H1 (cell line): ENCODE data around the gene GTF2H3. TPM values are rescaled to one million over a fixed set of nuclear protein-coding genes. Genes with fewer than 3 reads are reported as not detected.

Experiments
- CTCF ChIA-PET: fragments of 300-600 bp; sonication (Branson Sonifier 250); formaldehyde crosslinking; loops from one replicate; lab custom pipeline; 2021; ENCODE audit not compliant: partially characterized antibody; lab: Charles Lee
- POLR2A ChIA-PET: fragments of 300-600 bp; sonication (Branson Sonifier 250); formaldehyde crosslinking; loops from one replicate; lab custom pipeline; 2021; ENCODE audit warnings: inconsistent platforms; ENCODE audit not compliant: partially characterized antibody; lab: Charles Lee
- DNase-seq, 2 experiments: peaks; one replicate each; pipeline versions ENCODE4 v3.0.0 to v3.0.0-alpha.2; 2010 to 2022; ENCODE audit warnings: low spot score in 2 of 2, low read depth in 1 of 2, mixed read lengths in 1 of 2
- FAIRE-seq: peaks from 2 replicates; lab custom pipeline; 2011; peaks lifted over from hg19 to GRCh38; lab: Jason Lieb, UNC
- H2AFZ ChIP-seq: 2 replicates; pipeline ENCODE4 v1.8.1; 2012; ENCODE audit warnings: low read length, inconsistent platforms
- H2AK5ac ChIP-seq: 2 replicates; pipeline ENCODE4 v1.6.1; 2013; ENCODE audit warnings: low read depth, low read length
- H2BK120ac ChIP-seq: replicated peaks from 2 replicates; pipeline ENCODE3; 2013; ENCODE audit warnings: low read depth, low read length, inconsistent platforms
- H2BK12ac ChIP-seq: 2 replicates; pipeline ENCODE4 v1.6.1; 2013; ENCODE audit warnings: low read depth, low read length
- H2BK15ac ChIP-seq: 2 replicates; pipeline ENCODE4 v1.6.1; 2013; ENCODE audit warnings: low read length
- H2BK20ac ChIP-seq: 2 replicates; pipeline ENCODE4 v1.6.1; 2013; ENCODE audit warnings: low read length
- H2BK5ac ChIP-seq: 2 replicates; pipeline ENCODE4 v1.6.1; 2013; ENCODE audit warnings: low read depth, low read length
- H3K14ac ChIP-seq: 2 replicates; pipeline ENCODE4 v1.6.1; 2013; ENCODE audit warnings: inconsistent platforms; ENCODE audit not compliant: insufficient read length
- H3K18ac ChIP-seq: 2 replicates; pipeline ENCODE4 v1.6.1; 2013; ENCODE audit warnings: low read length; ENCODE audit errors: extremely low read depth
- H3K23ac ChIP-seq: 2 replicates; pipeline ENCODE4 v1.6.1; 2013; ENCODE audit warnings: inconsistent platforms; ENCODE audit not compliant: insufficient read length
- H3K23me2 ChIP-seq: 2 replicates; pipeline ENCODE4 v1.6.1; 2013; ENCODE audit warnings: low read depth, low read length
- H3K27ac ChIP-seq: 2 replicates; pipeline ENCODE4 v1.6.1; 2011; ENCODE audit warnings: low read depth, low read length, inconsistent platforms
- H3K27me3 ChIP-seq, 4 experiments: replicated peaks in 1 of 4; 1 replicate in 1 of 4; 2 replicates in 3 of 4; pipeline versions ENCODE4 v1.6.1 to v1.8.1; 2011 to 2013; ENCODE audit warnings: low read length in 3 of 4, mild to moderate bottlenecking in 3 of 4, inconsistent platforms in 2 of 4, mixed read lengths in 2 of 4, moderate library complexity in 1 of 4; ENCODE audit not compliant: control insufficient read depth in 3 of 4, insufficient read depth in 3 of 4; ENCODE audit errors: extremely low read depth in 1 of 4
- H3K36me3 ChIP-seq, 4 experiments: 2 replicates each; pipeline versions ENCODE4 v1.6.1 to v1.8.1; 2011 to 2013; ENCODE audit warnings: mild to moderate bottlenecking in 4 of 4, low read length in 3 of 4, moderate library complexity in 2 of 4, control low read depth in 1 of 4, inconsistent platforms in 1 of 4; ENCODE audit not compliant: insufficient read depth in 4 of 4, control insufficient read depth in 2 of 4
- H3K4ac ChIP-seq: replicated peaks from 2 replicates; pipeline ENCODE3; 2013; ENCODE audit warnings: low read length, low read depth, mixed read lengths, inconsistent platforms; ENCODE audit not compliant: insufficient read length
- H3K4me1 ChIP-seq, 4 experiments: replicated peaks in 1 of 4; 1 replicate in 1 of 4; 2 replicates in 3 of 4; pipeline versions ENCODE4 v1.6.1 to v1.8.1; 2011 to 2013; ENCODE audit warnings: low read length in 3 of 4, inconsistent platforms in 2 of 4, mixed read lengths in 1 of 4; ENCODE audit not compliant: insufficient read depth in 4 of 4, control insufficient read depth in 3 of 4
- H3K4me2 ChIP-seq, 2 experiments: 2 replicates each; pipeline versions ENCODE4 v1.6.1 to v1.8.1; 2011 to 2013; ENCODE audit warnings: low read depth in 2 of 2, low read length in 2 of 2, control low read depth in 1 of 2, inconsistent platforms in 1 of 2, mild to moderate bottlenecking in 1 of 2; ENCODE audit not compliant: insufficient read depth in 1 of 2
- H3K4me3 ChIP-seq, 4 experiments: fragments of 200-600, 300-600 bp in 1 of 4; sonication (generic), shearing (Covaris generic), sonication (Bioruptor Twin) in 1 of 4; 2 replicates each; pipeline versions ENCODE4 v1.5.1 to v1.8.1; 2011 to 2016; ENCODE audit warnings: low read length in 4 of 4, low read depth in 3 of 4, control low read depth in 2 of 4, inconsistent platforms in 2 of 4, mild to moderate bottlenecking in 2 of 4, mixed read lengths in 1 of 4, moderate library complexity in 1 of 4; ENCODE audit not compliant: insufficient read depth in 2 of 4; ENCODE audit errors: extremely low read depth in 1 of 4
- H3K56ac ChIP-seq: replicated peaks from 2 replicates; pipeline ENCODE3; 2013; ENCODE audit warnings: low read depth, mild to moderate bottlenecking, mixed read lengths, low read length, inconsistent platforms; ENCODE audit not compliant: insufficient read length
- H3K79me1 ChIP-seq: 2 replicates; pipeline ENCODE4 v1.6.1; 2013; ENCODE audit warnings: low read depth, low read length, control low read depth
- H3K79me2 ChIP-seq, 2 experiments: 2 replicates each; pipeline versions ENCODE4 v1.6.1 to v1.8.1; 2012 to 2013; ENCODE audit warnings: low read length in 2 of 2, mild to moderate bottlenecking in 2 of 2, inconsistent platforms in 1 of 2; ENCODE audit not compliant: insufficient read depth in 2 of 2, control insufficient read depth in 1 of 2
- H3K9ac ChIP-seq, 4 experiments: replicated peaks in 1 of 4; 1 replicate in 1 of 4; 2 replicates in 3 of 4; pipeline versions ENCODE4 v1.6.1 to v1.8.1; 2011 to 2013; ENCODE audit warnings: low read depth in 3 of 4, low read length in 3 of 4, control low read depth in 2 of 4, mild to moderate bottlenecking in 2 of 4, moderate library complexity in 2 of 4, inconsistent platforms in 1 of 4; ENCODE audit errors: extremely low read depth in 1 of 4
- H3K9me3 ChIP-seq, 2 experiments: 2 replicates each; pipeline versions ENCODE4 v1.6.1 to v1.8.1; 2012 to 2013; ENCODE audit warnings: mild to moderate bottlenecking in 2 of 2, moderate library complexity in 2 of 2, control low read depth in 1 of 2, inconsistent platforms in 1 of 2, low read depth in 1 of 2, low read length in 1 of 2, mixed read lengths in 1 of 2; ENCODE audit not compliant: insufficient read depth in 2 of 2
- H4K20me1 ChIP-seq, 2 experiments: replicated peaks in 1 of 2; 2 replicates each; pipeline versions ENCODE3 to v1.8.1; 2011 to 2013; ENCODE audit warnings: inconsistent platforms in 2 of 2, low read length in 2 of 2, mild to moderate bottlenecking in 1 of 2; ENCODE audit not compliant: insufficient read depth in 2 of 2, control insufficient read depth in 1 of 2
- H4K5ac ChIP-seq: 2 replicates; pipeline ENCODE4 v1.6.1; 2013; ENCODE audit warnings: low read length, low read depth, mixed read lengths, inconsistent platforms; ENCODE audit not compliant: insufficient read length
- H4K8ac ChIP-seq: 2 replicates; pipeline ENCODE4 v1.8.0; 2013; ENCODE audit warnings: mild to moderate bottlenecking, moderate library complexity, low read length, inconsistent platforms; ENCODE audit not compliant: insufficient read depth; ENCODE audit errors: extremely low read depth
- H4K91ac ChIP-seq: replicated peaks from 2 replicates; pipeline ENCODE3; 2013; ENCODE audit warnings: low read length, mixed read lengths, inconsistent platforms; ENCODE audit not compliant: insufficient read length
- PHF8 ChIP-seq: fragments of 200-600 bp; sonication (generic); conservative IDR thresholded peaks from 2 replicates; pipeline ENCODE4 v1.7.1; 2012; ENCODE audit warnings: low read depth, mild to moderate bottlenecking, inconsistent platforms, low read length, moderate library complexity
- RBBP5 ChIP-seq: IDR thresholded peaks from 2 replicates; pipeline ENCODE4 v1.7.1; 2012; ENCODE audit warnings: low read depth, mild to moderate bottlenecking, inconsistent platforms, low read length, moderate library complexity, borderline replicate concordance
- SIN3A ChIP-seq, 2 experiments: IDR thresholded peaks in 1 of 2; conservative IDR thresholded peaks in 1 of 2; 2 replicates each; pipeline ENCODE4 v1.6.1; 2011 to 2012; ENCODE audit warnings: low read length in 2 of 2, improper control_type of control experiment in 1 of 2, low read depth in 1 of 2, mild to moderate bottlenecking in 1 of 2
- WGBS, 2 experiments: shearing (Covaris generic) in 1 of 2; methylation state at CpG; one replicate each; pipeline versions ENCODE4 v1.1.6 to v1.1.7; 2013 to 2015; ENCODE audit warnings: low lambda C conversion rate in 2 of 2, mixed read lengths in 2 of 2, inconsistent platforms in 1 of 2, low coverage in 1 of 2, missing lambda C conversion rate in 1 of 2; ENCODE audit not compliant: insufficient replicate concordance in 2 of 2, insufficient coverage in 1 of 2, insufficient read length in 1 of 2; ENCODE audit errors: extremely low coverage in 1 of 2, missing lambda C conversion rate in 1 of 2; 5-methylcytosine and 5-hydroxymethylcytosine counted together
- polyA plus RNA-seq, 7 experiments: library from polyadenylated mRNA; depleted of rRNA in 3 of 7; stranded (reverse) in 5 of 7; unstranded in 2 of 7; fragments of >200 nt in 5 of 7; fragments of 200-250 nt in 2 of 7; gene quantifications; 1 replicate in 5 of 7; 2 replicates in 1 of 7; 4 replicates in 1 of 7; pipeline versions ENCODE4 v1.2.1 to v1.2.3, GENCODE V29; 2011 to 2013; ENCODE audit warnings: missing spikeins in 2 of 7, mixed read lengths in 2 of 7
- total RNA-seq: library from RNA; stranded (reverse); fragmentation: NEBNext Ultra II Directional; extraction: Animal tissue kit (Norgen Biotek cat#: 25700); gene quantifications from 2 replicates; pipeline ENCODE4 v1.2.1, GENCODE V29; 2021
- TF ChIP-seq, protein P1 (sequence below), 3 experiments: IDR thresholded peaks; 1 replicate in 2 of 3; 2 replicates in 1 of 3; pipeline versions ENCODE4 v1.5.1 to v1.6.1; 2011; ENCODE audit warnings: low read length in 3 of 3, mild to moderate bottlenecking in 3 of 3, inconsistent platforms in 2 of 3, low read depth in 1 of 3, moderate library complexity in 1 of 3; ENCODE audit not compliant: insufficient read depth in 1 of 3; ENCODE audit errors: control extremely low read depth in 1 of 3

GTF2H3 gene
- total and polyA plus RNA-seq, 2 of the 8 experiments (the other 6 are each of a cell fraction or from before 2014, with no cell fraction given), result 21.0 to 32.1 TPM

GRCh38 chr12:123657211-123657610, 23.6 kb downstream of the GTF2H3 start:
- no peak overlapping the region for H3K14ac ChIP-seq
- no peak overlapping the region for H3K56ac ChIP-seq
- no peak overlapping the region for H3K18ac ChIP-seq
- H2AK5ac ChIP-seq, result no peak overlapping the region
- H2BK5ac ChIP-seq, result no peak overlapping the region
- H4K20me1 ChIP-seq, result no peaks in the 10 kb centered on the region
- no peaks in the 10 kb centered on the region for H3K79me2 ChIP-seq
- no peak overlapping the region for H3K4me3 ChIP-seq
- H2AFZ ChIP-seq, result no peak overlapping the region
- no peak overlapping the region for H3K23ac ChIP-seq
- 92% methylated on average over 9 of the region's 9 CpGs; no CpG with 5 or more reads in 1 of the 2 experiments for WGBS, 2 experiments
- H3K9ac ChIP-seq, result no peak overlapping the region
- no peak overlapping the region for H4K91ac ChIP-seq
- no peak overlapping the region for H2BK12ac ChIP-seq
- POLR2A ChIA-PET, result interaction anchor here (1.0 to 1.2 kb wide), 3 partner anchors 12 to 200 kb away, joined by 3 read pairs; partner anchors contain the start of gene SNRNP35
- no peaks in the 10 kb centered on the region for H3K27me3 ChIP-seq
- H2BK120ac ChIP-seq, result no peak overlapping the region
- no peak overlapping the region for H4K8ac ChIP-seq
- H3K36me3 ChIP-seq, result peaks cover 4 to 43% (median 8%) of the 10 kb centered on the region in 4 experiments; a peak in 7 of 8 replicates
- H3K4ac ChIP-seq, result no peak overlapping the region
- no peak overlapping the region for H3K4me2 ChIP-seq
- TF ChIP-seq RBBP5 (no peak), PHF8 (no peak), SIN3A (conservative IDR thresholded peaks at IDR 0.05 in 1 of 2, IDR thresholded peaks at IDR 0.05 in 1 of 2; ENCODE audit: low read depth in 1 of 2, low read length in 2 of 2) (no peak)
- TF ChIP-seq, protein P1, sequence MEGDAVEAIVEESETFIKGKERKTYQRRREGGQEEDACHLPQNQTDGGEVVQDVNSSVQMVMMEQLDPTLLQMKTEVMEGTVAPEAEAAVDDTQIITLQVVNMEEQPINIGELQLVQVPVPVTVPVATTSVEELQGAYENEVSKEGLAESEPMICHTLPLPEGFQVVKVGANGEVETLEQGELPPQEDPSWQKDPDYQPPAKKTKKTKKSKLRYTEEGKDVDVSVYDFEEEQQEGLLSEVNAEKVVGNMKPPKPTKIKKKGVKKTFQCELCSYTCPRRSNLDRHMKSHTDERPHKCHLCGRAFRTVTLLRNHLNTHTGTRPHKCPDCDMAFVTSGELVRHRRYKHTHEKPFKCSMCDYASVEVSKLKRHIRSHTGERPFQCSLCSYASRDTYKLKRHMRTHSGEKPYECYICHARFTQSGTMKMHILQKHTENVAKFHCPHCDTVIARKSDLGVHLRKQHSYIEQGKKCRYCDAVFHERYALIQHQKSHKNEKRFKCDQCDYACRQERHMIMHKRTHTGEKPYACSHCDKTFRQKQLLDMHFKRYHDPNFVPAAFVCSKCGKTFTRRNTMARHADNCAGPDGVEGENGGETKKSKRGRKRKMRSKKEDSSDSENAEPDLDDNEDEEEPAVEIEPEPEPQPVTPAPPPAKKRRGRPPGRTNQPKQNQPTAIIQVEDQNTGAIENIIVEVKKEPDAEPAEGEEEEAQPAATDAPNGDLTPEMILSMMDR (IDR thresholded peaks at IDR 0.05; ENCODE audit: control extremely low read depth in 1 of 3, insufficient read depth in 1 of 3, low read depth in 1 of 3, low read length in 3 of 3), result peak in 2 of 3 experiments; percentile 13 to 23; a peak in 1 of 4 replicates
- H2BK20ac ChIP-seq, result no peak overlapping the region
- H3K79me1 ChIP-seq, result no peaks in the 10 kb centered on the region
- DNase-seq (peak in 1 of 2 experiments; percentile 52), FAIRE-seq (no peak)
- H4K5ac ChIP-seq, result no peak overlapping the region
- no peaks in the 10 kb centered on the region for H3K4me1 ChIP-seq
- CTCF ChIA-PET, result interaction anchor here (0.6 to 1.6 kb wide), 4 partner anchors 9 to 853 kb away, joined by 3 to 6 read pairs (median 4); no protein-coding TSS in a partner anchor
- no peak overlapping the region for H3K27ac ChIP-seq
- H2BK15ac ChIP-seq, result no peak overlapping the region
- no peaks in the 10 kb centered on the region for H3K9me3 ChIP-seq
- H3K23me2 ChIP-seq, result peaks cover 5% of the 10 kb centered on the region; the same call in 1 of the 2 replicates
